ENCODE measurements around the gene NFKBIE. TPM values are rescaled to one million over a fixed set of nuclear protein-coding genes. Genes with fewer than 3 reads are reported as not detected.

The NFKBIE gene
- total and polyA plus RNA-seq, 9 of the 15 experiments (the other 6 are each of a cell fraction or from before 2014, with no cell fraction given) = 2.1 to 16.4 (median 11.7) TPM

- TF ChIP-seq ZNF263 (CRISPR knock-in tag; IDR thresholded peaks at IDR 0.05; ENCODE audit: borderline replicate concordance) = no peak
- TF ChIP-seq ILF3 (IDR thresholded peaks at IDR 0.05; ENCODE audit: borderline replicate concordance) = no peak
- TF ChIP-seq TFAM (CRISPR knock-in tag; conservative IDR thresholded peaks at IDR 0.05) = no peak
- peak; percentile 20; the same call in 1 of the 2 replicates for TF ChIP-seq SUPT5H (IDR thresholded peaks at IDR 0.05)
- TF ChIP-seq SP2 (IDR thresholded peaks at IDR 0.05; ENCODE audit: extremely low read depth, low read depth, low read length, poor library complexity, severe bottlenecking) = no peak
Measured at GRCh38 chr6:44251576-44252524, 13.5 kb downstream of the NFKBIE start (continued).

GRCh38 chr6:44250718-44251123 lies 14.6 kb downstream of the NFKBIE start:
- DNase-seq (ENCODE audit: extremely low read depth in 1 of 4, low spot score in 3 of 4) = no peak
- in situ Hi-C loops (cut with MboI) (no loop called here), intact Hi-C loops (cut with micrococcal nuclease) (no loop called here)
- Histone ChIP-seq H3K9me3 (replicated peaks; ENCODE audit: control insufficient read depth, insufficient read depth, low read depth, low read length) (no peaks in the 10 kb centered on the region), H3K9ac (ENCODE audit: insufficient read depth in 1 of 2, low read depth in 2 of 2, low read length in 2 of 2) (no peak overlapping the region), H3K27me3 (ENCODE audit: control insufficient read depth in 2 of 2, insufficient read depth in 2 of 2, low read length in 2 of 2) (no peaks in the 10 kb centered on the region), H2AFZ (ENCODE audit: low read depth, low read length) (no peak overlapping the region), H3K27ac (ENCODE audit: extremely low read depth, low read depth, low read length) (peak overlapping the region; percentile 16; the same call in 1 of the 3 replicates), H3K79me2 (ENCODE audit: control insufficient read depth, insufficient read depth, low read length) (peaks cover 68% of the 10 kb centered on the region), H4K20me1 (replicated peaks; ENCODE audit: control insufficient read depth, insufficient read depth, low read length) (peaks cover 84% of the 10 kb centered on the region), H3K4me1 (replicated peaks in 1 of 2; ENCODE audit: control insufficient read depth in 2 of 2, insufficient read depth in 2 of 2, low read length in 2 of 2) (peaks cover 34 to 50% of the 10 kb centered on the region in 2 experiments), H3K4me3 (no peak overlapping the region; the same call in 1 of the 2 replicates), H3K36me3 (ENCODE audit: control insufficient read depth, insufficient read depth, low read length) (peaks cover 87% of the 10 kb centered on the region), H3K4me2 (ENCODE audit: insufficient read depth, low read length) (peak overlapping the region; percentile 39), H3K9me1 (ENCODE audit: control insufficient read depth, insufficient read depth, low read length) (peaks cover 25% of the 10 kb centered on the region)
- no peak for FAIRE-seq
- no TSS peak for BruUV-seq (replicated peaks)
- 56% methylated on average over 3 of the region's 3 CpGs for WGBS (ENCODE audit: insufficient coverage, low coverage, missing lambda C conversion rate)
- ChIA-PET CTCF (ENCODE audit: low intra/inter-chr PET ratio) (no interaction called here), POLR2A (interaction anchor here (0.7 to 1.9 kb wide), 10 partner anchors 8 to 154 kb away, joined by 3 to 9 read pairs (median 4); partner anchors contain the start of gene SLC29A1)
- no peak for ATAC-seq
- TF ChIP-seq ZMIZ1 (IDR thresholded peaks at IDR 0.05; ENCODE audit: low read depth in 2 of 2, low read length in 2 of 2) (0 out of 4 replicates have a peak, but pooled peaks of 1 of the 2 experiments have one; percentile 24), POLR2AphosphoS5 (IDR thresholded peaks at IDR 0.05; ENCODE audit: control insufficient read depth, insufficient read depth, low read depth, low read length) (peak; percentile 65), POLR2A (conservative IDR thresholded peaks at IDR 0.05) (peak; percentile 24; the same call in 1 of the 2 replicates), ZNF436 (CRISPR knock-in tag; IDR thresholded peaks at IDR 0.05) (0 out of 2 replicates have a peak, but pooled peaks have one; percentile 7), FOXK1 (CRISPR knock-in tag; IDR thresholded peaks at IDR 0.05; ENCODE audit: borderline replicate concordance) (peak; percentile 34; the same call in 1 of the 2 replicates), ZNF431 (CRISPR knock-in tag; IDR thresholded peaks at IDR 0.05) (peak; percentile 60; the same call in 1 of the 2 replicates), CCNT2 (IDR thresholded peaks at IDR 0.05; ENCODE audit: borderline replicate concordance, extremely low read depth, insufficient read length, low read depth, low read length) (peak; percentile 29), PHTF2 (CRISPR knock-in tag; IDR thresholded peaks at IDR 0.05) (peak; percentile 95; the same call in 1 of the 2 replicates), HMGN3 (IDR thresholded peaks at IDR 0.05; ENCODE audit: borderline replicate concordance, extremely low read depth, insufficient read length, low read depth, low read length) (no peak), ZBED1 (IDR thresholded peaks at IDR 0.05) (peak; percentile 51; the same call in 1 of the 2 replicates), RBFOX2 (IDR thresholded peaks at IDR 0.05; ENCODE audit: low read depth, low read length) (0 out of 2 replicates have a peak, but pooled peaks have one; percentile 60)
